ENCODE data around the gene KIF5A. TPM values are rescaled to one million over a fixed set of nuclear protein-coding genes. Genes with fewer than 3 reads are reported as not detected.

The KIF5A gene
- total RNA-seq, 1 donor from 2014 or later: 0.17 TPM

- DNase-seq: peak; percentile 54
These were observed 71.9 kb downstream of the KIF5A start for GRCh38 chr12:57621497-57622292.

- no peak for DNase-seq
These were observed 72.7 kb downstream of the KIF5A start for GRCh38 chr12:57622293-57623245.

- no peak for DNase-seq
These were observed 73.5 kb downstream of the KIF5A start for GRCh38 chr12:57623385-57623784.

- no peak for DNase-seq
These were observed 74.1 kb downstream of the KIF5A start for GRCh38 chr12:57623811-57624390.

- DNase-seq: no peak
These were observed 74.8 kb downstream of the KIF5A start for GRCh38 chr12:57624441-57625220.

- DNase-seq: no peak
These were observed 75.6 kb downstream of the KIF5A start for GRCh38 chr12:57625261-57626032.

- DNase-seq: no peak
These were observed 76.5 kb downstream of the KIF5A start for GRCh38 chr12:57626111-57626920.

- no peak for DNase-seq
These were observed 77.1 kb downstream of the KIF5A start for GRCh38 chr12:57626921-57627445.

- DNase-seq: no peak
These were observed 77.8 kb downstream of the KIF5A start for GRCh38 chr12:57627501-57628279.

- no peak for DNase-seq
These were observed 78.7 kb downstream of the KIF5A start for GRCh38 chr12:57628280-57629191.

GRCh38 chr12:57629897-57630471, 80.1 kb downstream of the KIF5A start:
- DNase-seq: no peak

- no peak for DNase-seq
These were observed 81.1 kb downstream of the KIF5A start for GRCh38 chr12:57630891-57631433.

GRCh38 chr12:57631566-57632072, 81.8 kb downstream of the KIF5A start:
- DNase-seq: no peak

- no peak for DNase-seq
These were observed 82.5 kb downstream of the KIF5A start for GRCh38 chr12:57632073-57632957.

GRCh38 chr12:57632958-57633840, 83.4 kb downstream of the KIF5A start, which contains the start of gene B4GALNT1:
B4GALNT1 (minus strand) TSS chr12:57633201; CDS start chr12:57632132, 1,069 bp downstream.
- peak; percentile 70 for DNase-seq
